ENCODE data around the gene ZBTB4. TPM values are rescaled to one million over a fixed set of nuclear protein-coding genes. Genes with fewer than 3 reads are reported as not detected.
A peak's percentile ranks its signal among the peaks of the same experiment; 100 is the strongest.
"Not testable (repeated sequence)": the region's sequence is repeated elsewhere in the genome, so short reads cannot be mapped to it uniquely, and the experiment has no call there.

The ZBTB4 gene
- total RNA-seq, 1 experiment from 2014 or later, result 14.7 TPM

DNA sequence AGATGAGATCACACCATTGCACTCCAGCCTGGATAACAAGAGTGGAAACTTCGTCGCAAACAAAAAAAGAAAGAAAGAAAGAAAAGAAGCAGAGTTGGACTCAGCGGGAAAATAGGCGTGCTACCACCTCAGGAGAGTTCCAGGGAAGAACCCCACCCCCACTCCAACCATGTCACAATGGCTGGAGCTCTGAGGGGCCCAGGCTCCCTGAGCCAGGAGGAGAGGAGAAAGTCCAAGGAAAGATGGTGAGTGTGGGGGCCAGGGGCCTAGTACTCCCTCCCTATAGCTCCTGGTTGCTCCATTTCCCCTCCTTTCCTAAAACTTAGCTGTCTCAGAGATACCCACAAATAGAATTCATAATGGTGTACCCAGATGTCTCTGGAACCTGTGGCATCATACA, 1.8 kb upstream of the ZBTB4 start, which contains the start of gene SLC35G6:
TSS of gene SLC35G6 (plus strand) at position 172 of the 400 bp plus-strand sequence. CDS start at position 243, 71 bp downstream.
- DNase-seq; H3K36me3 ChIP-seq (ENCODE audit: low read depth, low read length); H3F3A ChIP-seq (ENCODE audit: low read length, unreplicated experiment); H3K9me2 ChIP-seq (replicated peaks; ENCODE audit: low read length); H3K9me3 ChIP-seq (ENCODE audit: low read length); H3K27ac ChIP-seq (ENCODE audit: low read length); BruUV-seq (replicated peaks); POLR2A ChIA-PET (ENCODE audit: unreplicated experiment); CTCF ChIA-PET; ATAC-seq; H3K27me3 ChIP-seq (ENCODE audit: low read length); H3K4me3 ChIP-seq (ENCODE audit: low read length); H2AFZ ChIP-seq (ENCODE audit: low read length): not testable (repeated sequence)
- Histone ChIP-seq H3K4me1 (ENCODE audit: insufficient read depth, low read length) (peaks cover 35% of the 10 kb centered on the region), H3K9ac (ENCODE audit: low read length) (peak within 1 kb of the TSS; percentile 80; the same call in 1 of the 2 replicates), H3K79me2 (ENCODE audit: low read length) (peaks cover 59% of the 10 kb centered on the region), H3K4me2 (ENCODE audit: low read length) (peak within 1 kb of the TSS; percentile 95), H4K20me1 (ENCODE audit: low read length) (peaks cover 11% of the 10 kb centered on the region)
- intact Hi-C loops (cut with micrococcal nuclease), result loop anchor here (5.0 kb wide), 1 partner anchor 219 kb away; the partner anchor contains the start of gene CLDN7

DNA sequence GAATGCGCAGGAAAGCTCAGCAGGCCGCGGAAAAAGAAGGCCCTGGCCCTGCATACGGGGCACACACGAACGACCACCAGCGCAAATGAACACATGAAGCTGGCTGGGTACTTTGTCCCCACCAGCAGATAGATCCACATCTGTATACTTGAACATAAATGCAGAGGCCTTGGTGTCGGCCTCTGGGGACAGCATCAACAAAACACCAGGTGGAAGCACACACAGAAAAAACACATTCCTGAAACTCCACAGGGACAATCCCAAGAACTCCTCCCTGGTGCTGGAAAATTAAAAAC, 606 bp upstream of the ZBTB4 start:
- DNase-seq (no peak), ATAC-seq (no peak)
- intact Hi-C loops (cut with micrococcal nuclease), result loop anchor here (5.0 kb wide), 1 partner anchor 218 kb away; the partner anchor contains the start of gene CLDN7
- H3K27me3 ChIP-seq (ENCODE audit: low read length), result no peaks in the 10 kb centered on the region
- peak overlapping the region; percentile 84 for H2AFZ ChIP-seq (ENCODE audit: low read length)
- H3K4me1 ChIP-seq (ENCODE audit: insufficient read depth, low read length), result peaks cover 33% of the 10 kb centered on the region
- no TSS peak for BruUV-seq (replicated peaks)
- H3K36me3 ChIP-seq (ENCODE audit: low read depth, low read length), result no peaks in the 10 kb centered on the region
- ChIA-PET CTCF (interaction anchor here (0.6 kb wide), 1 partner anchor 25 kb away, joined by 6 read pairs; no protein-coding TSS in a partner anchor), POLR2A (ENCODE audit: unreplicated experiment) (no interaction called here)
- no peak for TF ChIP-seq EZH2 (IDR thresholded peaks at IDR 0.05; ENCODE audit: low read length, unreplicated experiment)
- TF ChIP-seq, protein P1, sequence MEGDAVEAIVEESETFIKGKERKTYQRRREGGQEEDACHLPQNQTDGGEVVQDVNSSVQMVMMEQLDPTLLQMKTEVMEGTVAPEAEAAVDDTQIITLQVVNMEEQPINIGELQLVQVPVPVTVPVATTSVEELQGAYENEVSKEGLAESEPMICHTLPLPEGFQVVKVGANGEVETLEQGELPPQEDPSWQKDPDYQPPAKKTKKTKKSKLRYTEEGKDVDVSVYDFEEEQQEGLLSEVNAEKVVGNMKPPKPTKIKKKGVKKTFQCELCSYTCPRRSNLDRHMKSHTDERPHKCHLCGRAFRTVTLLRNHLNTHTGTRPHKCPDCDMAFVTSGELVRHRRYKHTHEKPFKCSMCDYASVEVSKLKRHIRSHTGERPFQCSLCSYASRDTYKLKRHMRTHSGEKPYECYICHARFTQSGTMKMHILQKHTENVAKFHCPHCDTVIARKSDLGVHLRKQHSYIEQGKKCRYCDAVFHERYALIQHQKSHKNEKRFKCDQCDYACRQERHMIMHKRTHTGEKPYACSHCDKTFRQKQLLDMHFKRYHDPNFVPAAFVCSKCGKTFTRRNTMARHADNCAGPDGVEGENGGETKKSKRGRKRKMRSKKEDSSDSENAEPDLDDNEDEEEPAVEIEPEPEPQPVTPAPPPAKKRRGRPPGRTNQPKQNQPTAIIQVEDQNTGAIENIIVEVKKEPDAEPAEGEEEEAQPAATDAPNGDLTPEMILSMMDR (conservative IDR thresholded peaks at IDR 0.05; ENCODE audit: low read depth, low read length), result no peak
- no peak for TF ChIP-seq EZH2phosphoT487 (IDR thresholded peaks at IDR 0.05; ENCODE audit: borderline replicate concordance, low read length)
- no peaks in the 10 kb centered on the region for H3K9me3 ChIP-seq (ENCODE audit: low read length)
- no peaks in the 10 kb centered on the region for H3F3A ChIP-seq (ENCODE audit: low read length, unreplicated experiment)
- no peaks in the 10 kb centered on the region for H3K9me2 ChIP-seq (replicated peaks; ENCODE audit: low read length)
- peaks cover 59% of the 10 kb centered on the region for H3K79me2 ChIP-seq (ENCODE audit: low read length)
- peak overlapping the region; percentile 62 for H3K27ac ChIP-seq (ENCODE audit: low read length)
- H3K4me2 ChIP-seq (ENCODE audit: low read length), result peak overlapping the region; percentile 95
- H3K9ac ChIP-seq (ENCODE audit: low read length), result peak overlapping the region; percentile 80
- H4K20me1 ChIP-seq (ENCODE audit: low read length), result 0 out of 2 replicates have a peak, but pooled peaks cover 2% of the 10 kb centered on the region
- peak overlapping the region; percentile 82 for H3K4me3 ChIP-seq (ENCODE audit: low read length)

DNA sequence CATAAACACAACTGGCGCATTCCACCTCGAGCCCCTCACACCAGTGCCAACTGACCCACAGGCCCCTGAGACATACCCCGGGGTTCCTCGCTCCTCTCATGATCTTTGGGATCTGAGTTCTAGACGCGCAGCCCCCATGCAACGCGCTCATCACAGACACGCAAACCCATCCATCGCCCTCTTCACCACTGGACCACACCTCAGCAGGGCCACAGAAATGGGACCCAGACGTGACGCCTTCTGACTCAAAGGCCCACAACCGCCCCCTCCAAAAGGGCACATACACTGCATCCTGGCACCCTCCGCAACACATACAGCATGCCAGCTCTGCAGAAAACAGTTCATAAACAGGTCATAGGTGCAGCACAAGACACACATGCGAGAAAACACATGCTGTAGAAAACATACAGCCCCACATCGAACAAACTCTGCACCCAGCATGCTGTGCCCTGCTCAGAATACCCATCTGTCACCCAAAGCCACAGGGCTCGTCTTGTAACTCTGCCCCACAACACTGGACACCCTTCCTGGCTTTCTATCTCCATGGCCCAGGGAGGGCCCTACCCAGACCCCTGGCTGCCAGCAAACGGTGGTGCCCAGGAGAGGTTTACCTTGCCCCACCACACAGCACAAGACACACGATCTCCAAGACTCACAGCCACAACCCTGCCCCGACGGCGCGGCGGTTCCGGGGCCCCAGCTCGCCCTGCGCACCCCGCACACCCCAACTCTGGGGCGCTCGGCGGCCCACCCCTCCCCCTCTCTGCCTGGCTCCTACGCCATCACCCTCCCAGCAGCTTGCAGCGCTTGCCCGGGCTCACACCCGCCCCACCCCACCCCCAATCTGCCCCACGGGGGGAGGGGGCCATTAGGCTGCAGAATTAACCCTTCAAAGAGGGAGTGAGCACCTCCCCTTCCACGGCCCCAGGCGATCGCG, 887 bp downstream of the ZBTB4 start:
- peak overlapping the region; percentile 18; the same call in 1 of the 2 replicates for H2AFZ ChIP-seq (ENCODE audit: low read length)
- BruUV-seq (replicated peaks), result TSS peak; percentile 5
- POLR2A ChIA-PET (ENCODE audit: unreplicated experiment), result no interaction called here
- H3K79me2 ChIP-seq (ENCODE audit: low read length), result peaks cover 68% of the 10 kb centered on the region
- H3K4me1 ChIP-seq (ENCODE audit: insufficient read depth, low read length), result peaks cover 33% of the 10 kb centered on the region
- TF ChIP-seq EZH2 (IDR thresholded peaks at IDR 0.05; ENCODE audit: low read length, unreplicated experiment), result no peak
- TF ChIP-seq EZH2phosphoT487 (IDR thresholded peaks at IDR 0.05; ENCODE audit: borderline replicate concordance, low read length), result no peak
- TF ChIP-seq, protein P1 (conservative IDR thresholded peaks at IDR 0.05; ENCODE audit: low read depth, low read length), result no peak
- no peaks in the 10 kb centered on the region for H3K9me3 ChIP-seq (ENCODE audit: low read length)
- no peaks in the 10 kb centered on the region for H3F3A ChIP-seq (ENCODE audit: low read length, unreplicated experiment)
- peak overlapping the region; percentile 62 for H3K27ac ChIP-seq (ENCODE audit: low read length)
- H3K4me3 ChIP-seq (ENCODE audit: low read length), result peak overlapping the region; percentile 79
- H3K9me2 ChIP-seq (replicated peaks; ENCODE audit: low read length), result no peaks in the 10 kb centered on the region
- intact Hi-C loops (cut with micrococcal nuclease), result no loop called here
- ATAC-seq, result peak; percentile 14
- peak overlapping the region; percentile 91 for H3K4me2 ChIP-seq (ENCODE audit: low read length)
- H4K20me1 ChIP-seq (ENCODE audit: low read length), result no peaks in the 10 kb centered on the region
- CTCF ChIA-PET, result no interaction called here
- no peaks in the 10 kb centered on the region for H3K36me3 ChIP-seq (ENCODE audit: low read depth, low read length)
- DNase-seq, result peak; percentile 13
- H3K27me3 ChIP-seq (ENCODE audit: low read length), result no peaks in the 10 kb centered on the region
- H3K9ac ChIP-seq (ENCODE audit: low read length), result peak overlapping the region; percentile 85

Measured in PC-3 (cell line).